WTC11 (cell line): ENCODE measurements around the gene UBE2H.

ENCODE experiments used
- CTCF ChIP-seq: fragments of 200-600 bp; IDR thresholded peaks from 2 replicates; pipeline ENCODE4 v1.8.0; 2022; ENCODE audit warnings: antibody characterized with exemption
- GABPB1 ChIP-seq: sonication (generic); formaldehyde crosslinking; IDR thresholded peaks from 2 replicates; pipeline ENCODE4 v1.8.1; 2023; ENCODE audit warnings: mild to moderate bottlenecking, missing genetic modification reagents
- JUN ChIP-seq: sonication (generic); formaldehyde crosslinking; IDR thresholded peaks from 2 replicates; pipeline ENCODE4 v1.8.0; 2023; ENCODE audit warnings: mild to moderate bottlenecking, missing genetic modification reagents

GRCh38 chr7:129986600-129986999 lies 33.8 kb upstream of the UBE2H start:
- TF ChIP-seq JUN (CRISPR knock-in tag) (no peak), GABPB1 (CRISPR knock-in tag) (no peak), CTCF (no peak)
